NCI-H524 treated with DMSO at 0.1 percent for 48 hours (cell line): ENCODE data around the gene NOS3.

ENCODE experiments used
- DNase-seq: peaks from one replicate; lab custom pipeline; 2025; lab: John Stamatoyannopoulos, UW

The NOS3 gene

GRCh38 chr7:150952331-150953050 is 38.3 kb upstream of the NOS3 start:
- no peak for DNase-seq

- DNase-seq: no peak
Measured at GRCh38 chr7:150953061-150953997, 37.5 kb upstream of the NOS3 start.

- no peak for DNase-seq
Measured at GRCh38 chr7:150954201-150954985, 36.4 kb upstream of the NOS3 start.

- DNase-seq: no peak
Measured at GRCh38 chr7:150954986-150955518, 35.8 kb upstream of the NOS3 start.

- no peak for DNase-seq
Measured at GRCh38 chr7:150955519-150956394, 35.1 kb upstream of the NOS3 start.

- DNase-seq: no peak
Measured at GRCh38 chr7:150956395-150957132, 34.3 kb upstream of the NOS3 start.

GRCh38 chr7:150957133-150958020 is 33.4 kb upstream of the NOS3 start:
- DNase-seq: no peak

- DNase-seq: no peak
Measured at GRCh38 chr7:150958062-150958552, 32.7 kb upstream of the NOS3 start.

GRCh38 chr7:150958597-150958996 is 32.2 kb upstream of the NOS3 start:
- no peak for DNase-seq

- DNase-seq: no peak
Measured at GRCh38 chr7:150959081-150959480, 31.7 kb upstream of the NOS3 start.

GRCh38 chr7:150959739-150960734 is 30.8 kb upstream of the NOS3 start:
- no peak for DNase-seq

GRCh38 chr7:150961510-150962289 is 29.1 kb upstream of the NOS3 start:
- no peak for DNase-seq

GRCh38 chr7:150962290-150962552 is 28.6 kb upstream of the NOS3 start:
- DNase-seq: no peak

- no peak for DNase-seq
Measured at GRCh38 chr7:150962553-150963399, 28.0 kb upstream of the NOS3 start.

GRCh38 chr7:150963707-150964559 is 26.9 kb upstream of the NOS3 start:
- no peak for DNase-seq
